ENCODE data around the gene PLAAT3. TPM values are rescaled to one million over a fixed set of nuclear protein-coding genes. Genes with fewer than 3 reads are reported as not detected.

The PLAAT3 gene
- total and polyA plus RNA-seq, 2 of the 8 experiments (the other 6 are each of a cell fraction or from before 2014, with no cell fraction given), result 109 to 190 TPM

GRCh38 chr11:63551091-63551888, 62.9 kb downstream of the PLAAT3 start:
- H3K27ac ChIP-seq (ENCODE audit: low read depth, low read length), result no peak overlapping the region
- TF ChIP-seq SIRT6 (IDR thresholded peaks at IDR 0.05; ENCODE audit: low read length) (no peak), RNF2 (IDR thresholded peaks at IDR 0.05; ENCODE audit: borderline replicate concordance, low read depth, low read length, missing control alignments, poor library complexity, severe bottlenecking) (no peak), SP2 (IDR thresholded peaks at IDR 0.05; ENCODE audit: low read length) (no peak), CTBP2 (IDR thresholded peaks at IDR 0.05; ENCODE audit: borderline replicate concordance, insufficient read depth, insufficient read length, low read length) (no peak), FOSL1 (IDR thresholded peaks at IDR 0.05; ENCODE audit: insufficient read depth, low read depth, low read length) (no peak), CREB1 (IDR thresholded peaks at IDR 0.05) (no peak), YY1 (IDR thresholded peaks at IDR 0.05; ENCODE audit: low read depth, low read length) (no peak), ATF2 (IDR thresholded peaks at IDR 0.05; ENCODE audit: low read length) (no peak), KDM5A (IDR thresholded peaks at IDR 0.05; ENCODE audit: low read length) (no peak), MAX (IDR thresholded peaks at IDR 0.05) (no peak)

More at GRCh38 chr11:63551091-63551888, 62.9 kb downstream of the PLAAT3 start:
- ChIA-PET POLR2A (ENCODE audit: partially characterized antibody) (interaction anchor here (3.5 kb wide), 1 partner anchor 11 kb away, joined by 12 read pairs; the partner anchor contains the start of gene PLAAT2), CTCF (ENCODE audit: partially characterized antibody) (interaction anchor here (0.6 to 1.9 kb wide), 6 partner anchors 8 to 232 kb away, joined by 3 to 5 read pairs (median 4); partner anchors contain the start of gene PLAAT4)
- no peaks in the 10 kb centered on the region for H3K79me1 ChIP-seq (ENCODE audit: low read depth, low read length)
- H4K5ac ChIP-seq (ENCODE audit: insufficient read length, low read depth, low read length), result no peak overlapping the region
- 97% methylated on average over 26 of the region's 27 CpGs; no CpG with 5 or more reads in 1 of the 2 experiments for whole genome bisulfite sequencing, 2 experiments (ENCODE audit: extremely low coverage in 1 of 2, insufficient coverage in 1 of 2, insufficient read length in 1 of 2, insufficient replicate concordance in 2 of 2, low coverage in 1 of 2, low lambda C conversion rate in 2 of 2, missing lambda C conversion rate in 1 of 2)
- no peak overlapping the region for H3K4me2 ChIP-seq (ENCODE audit: insufficient read depth in 1 of 2, low read depth in 2 of 2, low read length in 2 of 2)
- no peak overlapping the region for H2BK20ac ChIP-seq (ENCODE audit: low read length)
- no peak overlapping the region for H3K4ac ChIP-seq (replicated peaks; ENCODE audit: insufficient read length, low read depth, low read length)
- no peaks in the 10 kb centered on the region for H3K23me2 ChIP-seq (ENCODE audit: low read depth, low read length)
- H2AK5ac ChIP-seq (ENCODE audit: low read depth, low read length), result peak overlapping the region; percentile 95; the same call in 1 of the 2 replicates
- H3K4me1 ChIP-seq (replicated peaks in 1 of 4; ENCODE audit: control insufficient read depth in 3 of 4, insufficient read depth in 4 of 4, low read length in 3 of 4), result peaks cover 0 to 6% (median 2%) of the 10 kb centered on the region in 4 experiments; a peak in 1 of 7 replicates
- H3K79me2 ChIP-seq (ENCODE audit: control insufficient read depth in 1 of 2, insufficient read depth in 2 of 2, low read length in 2 of 2), result no peaks in the 10 kb centered on the region
- no peaks in the 10 kb centered on the region for H3K36me3 ChIP-seq (ENCODE audit: control insufficient read depth in 2 of 4, insufficient read depth in 4 of 4, low read length in 3 of 4)
- no peak overlapping the region for H3K9ac ChIP-seq (replicated peaks in 1 of 4; ENCODE audit: extremely low read depth in 1 of 4, low read depth in 3 of 4, low read length in 3 of 4)
- H2BK15ac ChIP-seq (ENCODE audit: low read length), result peak overlapping the region; percentile 95; the same call in 1 of the 2 replicates
- no peak overlapping the region for H3K14ac ChIP-seq (ENCODE audit: insufficient read length)
- H2BK5ac ChIP-seq (ENCODE audit: low read depth, low read length), result no peak overlapping the region
- no peak overlapping the region for H3K4me3 ChIP-seq (ENCODE audit: extremely low read depth in 1 of 4, insufficient read depth in 2 of 4, low read depth in 3 of 4, low read length in 4 of 4)
- FAIRE-seq (no peak), DNase-seq (ENCODE audit: low read depth in 1 of 2, low spot score in 2 of 2) (no peak)
- peak overlapping the region; percentile 90; the same call in 1 of the 2 replicates for H3K18ac ChIP-seq (ENCODE audit: extremely low read depth, low read length)
- H4K8ac ChIP-seq (ENCODE audit: extremely low read depth, insufficient read depth, low read length), result no peak overlapping the region
- no peaks in the 10 kb centered on the region for H4K20me1 ChIP-seq (replicated peaks in 1 of 2; ENCODE audit: control insufficient read depth in 1 of 2, insufficient read depth in 2 of 2, low read length in 2 of 2)
- no peak overlapping the region for H2AFZ ChIP-seq (ENCODE audit: low read length)
- 0 out of 2 replicates have a peak overlapping the region, but pooled peaks have one; percentile 87 for H2BK12ac ChIP-seq (ENCODE audit: low read depth, low read length)
- no peaks in the 10 kb centered on the region; a peak in 1 of 4 replicates for H3K9me3 ChIP-seq (ENCODE audit: insufficient read depth in 2 of 2, low read depth in 1 of 2, low read length in 1 of 2)
- H2BK120ac ChIP-seq (replicated peaks; ENCODE audit: low read depth, low read length), result peak overlapping the region; percentile 48
- no peak overlapping the region for H3K23ac ChIP-seq (ENCODE audit: insufficient read length)
- peak overlapping the region; percentile 83 for H4K91ac ChIP-seq (replicated peaks; ENCODE audit: insufficient read length, low read length)
- no peak overlapping the region for H3K56ac ChIP-seq (replicated peaks; ENCODE audit: insufficient read length, low read depth, low read length)
- no peaks in the 10 kb centered on the region for H3K27me3 ChIP-seq (replicated peaks in 1 of 4; ENCODE audit: control insufficient read depth in 3 of 4, extremely low read depth in 1 of 4, insufficient read depth in 3 of 4, low read length in 3 of 4)
